GM12878 (cell line): ENCODE data around the gene RSPO3.

Source experiments
- BHLHE40 ChIP-seq, 2 experiments: fragments of 450-650 bp in 1 of 2; IDR thresholded peaks; 2 replicates each; pipeline ENCODE4 v1.6.1; 2011 to 2017; ENCODE audit warnings: low read depth in 2 of 2, borderline replicate concordance in 1 of 2, improper control_type of control experiment in 1 of 2, low read length in 1 of 2, mild to moderate bottlenecking in 1 of 2
- ESRRA ChIP-seq: IDR thresholded peaks from 2 replicates; pipeline ENCODE4 v1.6.1; 2012; ENCODE audit warnings: mild to moderate bottlenecking, low read length, improper control_type of control experiment
- EZH2 ChIP-seq: IDR thresholded peaks from 2 replicates; pipeline ENCODE4 v1.6.1; 2012; ENCODE audit warnings: low read depth, mild to moderate bottlenecking, control low read depth, inconsistent platforms, low read length, borderline replicate concordance; ENCODE audit not compliant: control insufficient read depth
- JUND ChIP-seq: IDR thresholded peaks from 2 replicates; pipeline ENCODE4 v1.6.1; 2012; ENCODE audit warnings: low read depth, mild to moderate bottlenecking, low read length, improper control_type of control experiment, moderate library complexity
- RFX5 ChIP-seq: IDR thresholded peaks from 2 replicates; pipeline ENCODE4 v1.6.1; 2011; ENCODE audit warnings: low read depth, low read length, improper control_type of control experiment
- TF ChIP-seq, protein P1 (sequence below): fragments of 450-650 bp; formaldehyde crosslinking; IDR thresholded peaks from 2 replicates; pipeline ENCODE4 v1.4.0; 2020; ENCODE audit warnings: mild to moderate bottlenecking, moderate library complexity

DNA sequence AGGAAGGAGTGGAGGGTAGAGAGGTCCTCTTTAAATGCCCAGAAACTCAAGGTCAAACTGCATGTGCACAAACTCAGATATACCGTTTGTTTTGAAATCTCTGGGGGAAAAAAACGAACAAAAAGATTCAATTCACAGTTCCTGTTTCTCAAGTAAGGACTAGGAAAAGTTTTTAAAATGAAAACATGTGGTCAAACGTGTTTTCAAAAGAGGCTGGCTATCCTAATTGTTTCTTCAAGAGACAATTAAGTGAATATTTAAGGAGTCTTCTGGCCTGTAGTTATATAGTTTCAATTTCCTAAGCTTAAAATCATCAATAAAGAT lies 3.1 kb downstream of the RSPO3 start:
- no peak for TF ChIP-seq BHLHE40 (IDR thresholded peaks at IDR 0.05; ENCODE audit: borderline replicate concordance in 1 of 2, low read depth in 2 of 2, low read length in 1 of 2)
- no peak for TF ChIP-seq JUND
- no peak for TF ChIP-seq ESRRA
- TF ChIP-seq, protein P1, sequence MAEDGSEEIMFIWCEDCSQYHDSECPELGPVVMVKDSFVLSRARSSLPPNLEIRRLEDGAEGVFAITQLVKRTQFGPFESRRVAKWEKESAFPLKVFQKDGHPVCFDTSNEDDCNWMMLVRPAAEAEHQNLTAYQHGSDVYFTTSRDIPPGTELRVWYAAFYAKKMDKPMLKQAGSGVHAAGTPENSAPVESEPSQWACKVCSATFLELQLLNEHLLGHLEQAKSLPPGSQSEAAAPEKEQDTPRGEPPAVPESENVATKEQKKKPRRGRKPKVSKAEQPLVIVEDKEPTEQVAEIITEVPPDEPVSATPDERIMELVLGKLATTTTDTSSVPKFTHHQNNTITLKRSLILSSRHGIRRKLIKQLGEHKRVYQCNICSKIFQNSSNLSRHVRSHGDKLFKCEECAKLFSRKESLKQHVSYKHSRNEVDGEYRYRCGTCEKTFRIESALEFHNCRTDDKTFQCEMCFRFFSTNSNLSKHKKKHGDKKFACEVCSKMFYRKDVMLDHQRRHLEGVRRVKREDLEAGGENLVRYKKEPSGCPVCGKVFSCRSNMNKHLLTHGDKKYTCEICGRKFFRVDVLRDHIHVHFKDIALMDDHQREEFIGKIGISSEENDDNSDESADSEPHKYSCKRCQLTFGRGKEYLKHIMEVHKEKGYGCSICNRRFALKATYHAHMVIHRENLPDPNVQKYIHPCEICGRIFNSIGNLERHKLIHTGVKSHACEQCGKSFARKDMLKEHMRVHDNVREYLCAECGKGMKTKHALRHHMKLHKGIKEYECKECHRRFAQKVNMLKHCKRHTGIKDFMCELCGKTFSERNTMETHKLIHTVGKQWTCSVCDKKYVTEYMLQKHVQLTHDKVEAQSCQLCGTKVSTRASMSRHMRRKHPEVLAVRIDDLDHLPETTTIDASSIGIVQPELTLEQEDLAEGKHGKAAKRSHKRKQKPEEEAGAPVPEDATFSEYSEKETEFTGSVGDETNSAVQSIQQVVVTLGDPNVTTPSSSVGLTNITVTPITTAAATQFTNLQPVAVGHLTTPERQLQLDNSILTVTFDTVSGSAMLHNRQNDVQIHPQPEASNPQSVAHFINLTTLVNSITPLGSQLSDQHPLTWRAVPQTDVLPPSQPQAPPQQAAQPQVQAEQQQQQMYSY (CRISPR knock-in tag): no peak
- TF ChIP-seq EZH2: no peak
- TF ChIP-seq RFX5: no peak
